CD14-positive monocyte (primary cell): Measurements from ENCODE around the gene ASMTL. TPM values are rescaled to one million over a fixed set of nuclear protein-coding genes. Genes with fewer than 3 reads are reported as not detected.

Experiments
- DNase-seq, 3 donors: peaks; one replicate each; pipeline ENCODE4 v3.0.0-alpha.2; 2011 to 2022
- H2AFZ ChIP-seq: 2 replicates; pipeline ENCODE4 v1.6.0; 2012; ENCODE audit warnings: mild to moderate bottlenecking, low read depth, low read length, inconsistent platforms; ENCODE audit not compliant: insufficient read depth, poor library complexity, severe bottlenecking
- H3K27ac ChIP-seq, 2 donors: 1 replicate in 1 of 2; 2 replicates in 1 of 2; pipeline ENCODE4 v1.5.1; 2012 to 2013; ENCODE audit warnings: low read length in 2 of 2, control low read depth in 1 of 2, inconsistent platforms in 1 of 2, low read depth in 1 of 2, mild to moderate bottlenecking in 1 of 2
- H3K27me3 ChIP-seq, 2 donors: one replicate each; pipeline versions ENCODE4 v1.6.0 to v1.6.1; 2011 to 2013; ENCODE audit warnings: low read length in 2 of 2; ENCODE audit not compliant: control insufficient read depth in 2 of 2, insufficient read depth in 2 of 2
- H3K36me3 ChIP-seq, 2 donors: replicated peaks in 1 of 2; 1 replicate in 1 of 2; 2 replicates in 1 of 2; pipeline versions ENCODE4 v1.5.1 to v1.6.1; 2012 to 2013; ENCODE audit warnings: low read length in 2 of 2, control low read depth in 1 of 2, inconsistent platforms in 1 of 2, mild to moderate bottlenecking in 1 of 2; ENCODE audit not compliant: insufficient read depth in 2 of 2, control insufficient read depth in 1 of 2
- H3K4me1 ChIP-seq, 2 donors: 1 replicate in 1 of 2; 2 replicates in 1 of 2; pipeline versions ENCODE4 v1.5.1 to v1.6.1; 2012 to 2013; ENCODE audit warnings: low read length in 2 of 2, control low read depth in 1 of 2, inconsistent platforms in 1 of 2, mild to moderate bottlenecking in 1 of 2, moderate library complexity in 1 of 2; ENCODE audit not compliant: insufficient read depth in 2 of 2, control insufficient read depth in 1 of 2
- H3K4me2 ChIP-seq: replicated peaks from 2 replicates; pipeline ENCODE3; 2012; ENCODE audit warnings: low read length, moderate library complexity, mild to moderate bottlenecking; ENCODE audit not compliant: poor library complexity, severe bottlenecking; ENCODE audit errors: extremely low read depth
- H3K4me3 ChIP-seq, 3 experiments: fragments of 200-600 bp in 1 of 3; sonication (generic) in 1 of 3; replicated peaks in 1 of 3; 1 replicate in 2 of 3; 2 replicates in 1 of 3; pipeline ENCODE4 v1.5.1; 2011 to 2013; ENCODE audit warnings: low read length in 3 of 3, mild to moderate bottlenecking in 3 of 3, control low read depth in 2 of 3, low read depth in 2 of 3, inconsistent platforms in 1 of 3, moderate library complexity in 1 of 3
- H3K79me2 ChIP-seq: 2 replicates; pipeline ENCODE4 v1.6.0; 2012; ENCODE audit warnings: mild to moderate bottlenecking, control low read depth, inconsistent platforms, low read length, moderate library complexity; ENCODE audit not compliant: insufficient read depth
- H3K9ac ChIP-seq: 2 replicates; pipeline ENCODE4 v1.6.0; 2017; ENCODE audit warnings: low read length, mild to moderate bottlenecking; ENCODE audit not compliant: insufficient read depth, poor library complexity, severe bottlenecking
- H3K9me3 ChIP-seq, 2 donors: replicated peaks in 1 of 2; 1 replicate in 1 of 2; 2 replicates in 1 of 2; pipeline versions ENCODE4 v1.5.1 to v1.6.1; 2012 to 2013; ENCODE audit warnings: low read length in 2 of 2, control low read depth in 1 of 2; ENCODE audit not compliant: control insufficient read depth in 1 of 2, insufficient read depth in 1 of 2
- H4K20me1 ChIP-seq: 2 replicates; pipeline ENCODE4 v1.6.0; 2012; ENCODE audit warnings: mild to moderate bottlenecking, low read length, control low read depth, moderate library complexity; ENCODE audit not compliant: insufficient read depth
- H3K27ac Mint-ChIP-seq, 7 donors: one replicate each; pipeline ENCODE4 v1.8.0; 2020; ENCODE audit warnings: mild to moderate bottlenecking in 7 of 7, mixed read lengths in 7 of 7, moderate library complexity in 6 of 7, inconsistent platforms in 2 of 7
- H3K27me3 Mint-ChIP-seq, 3 donors: one replicate each; pipeline ENCODE4 v1.8.0; 2021 to 2022; ENCODE audit warnings: low read depth in 3 of 3, mild to moderate bottlenecking in 3 of 3, mixed read lengths in 3 of 3, moderate library complexity in 3 of 3, inconsistent platforms in 1 of 3
- H3K36me3 Mint-ChIP-seq, 2 donors: one replicate each; pipeline ENCODE4 v1.8.0; 2020; ENCODE audit warnings: mixed read lengths in 2 of 2, inconsistent platforms in 1 of 2, mild to moderate bottlenecking in 1 of 2
- H3K4me1 Mint-ChIP-seq: one replicate; pipeline ENCODE4 v1.8.0; 2020; ENCODE audit warnings: mild to moderate bottlenecking, mixed read lengths
- H3K4me3 Mint-ChIP-seq, 2 donors: one replicate each; pipeline ENCODE4 v1.8.0; 2020; ENCODE audit warnings: mild to moderate bottlenecking in 2 of 2, mixed read lengths in 2 of 2, moderate library complexity in 1 of 2
- H3K9me3 Mint-ChIP-seq, 7 donors: one replicate each; pipeline ENCODE4 v1.8.0; 2020 to 2022; ENCODE audit warnings: mixed read lengths in 7 of 7, mild to moderate bottlenecking in 6 of 7, moderate library complexity in 6 of 7, inconsistent platforms in 2 of 7
- WGBS: methylation state at CpG from one replicate; pipeline ENCODE4 v1.1.5; 2013; ENCODE audit warnings: missing lambda C conversion rate; ENCODE audit not compliant: insufficient coverage; 5-methylcytosine and 5-hydroxymethylcytosine counted together
- intact Hi-C, 2 donors: fragments of 100-400 bp; cut with micrococcal nuclease; formaldehyde crosslinking; loops; one replicate each; pipeline versions ENCODE4 v1.15.0 to v1.15.1; 2023
- polyA plus RNA-seq, 3 donors: library from polyadenylated mRNA; depleted of rRNA in 1 of 3; unstranded in 2 of 3; stranded (reverse) in 1 of 3; fragments of 300-500 nt in 2 of 3; fragments of >200 nt in 1 of 3; fragmentation: Illumina TruSeq in 2 of 3; gene quantifications; 1 replicate in 2 of 3; 2 replicates in 1 of 3; pipeline ENCODE4 v1.2.3, GENCODE V29; 2012 to 2021
- TF ChIP-seq, protein P1 (sequence below): fragments of 200-600 bp; IDR thresholded peaks from one replicate; pipeline ENCODE4 v1.8.0; 2022; ENCODE audit warnings: antibody characterized with exemption, mild to moderate bottlenecking

ASMTL gene
- polyA plus RNA-seq, 3 donors: 19.0 to 31.5 (median 31.0) TPM

- Histone ChIP-seq H3K9ac (no peak overlapping the region), H3K79me2 (no peaks in the 10 kb centered on the region), H3K4me2 (no peak overlapping the region), H3K36me3 (peaks cover 10 to 19% of the 10 kb centered on the region in 2 donors), H3K4me1 (no peaks in the 10 kb centered on the region), H3K27me3 (no peaks in the 10 kb centered on the region), H3K27ac (no peak overlapping the region), H3K4me3 (no peak overlapping the region), H4K20me1 (no peaks in the 10 kb centered on the region), H3K9me3 (peaks cover 8 to 9% of the 10 kb centered on the region in 2 donors), H2AFZ (no peak overlapping the region)
- WGBS: 95% methylated on average over 2 of the region's 2 CpGs
- peaks cover 3 to 16% (median 13%) of the 10 kb centered on the region in 7 donors for H3K9me3 Mint-ChIP-seq
- H3K27ac Mint-ChIP-seq: peak overlapping the region in 2 of 7 donors; percentile 11 to 45
- H3K4me3 Mint-ChIP-seq: no peak overlapping the region
- TF ChIP-seq, protein P1, sequence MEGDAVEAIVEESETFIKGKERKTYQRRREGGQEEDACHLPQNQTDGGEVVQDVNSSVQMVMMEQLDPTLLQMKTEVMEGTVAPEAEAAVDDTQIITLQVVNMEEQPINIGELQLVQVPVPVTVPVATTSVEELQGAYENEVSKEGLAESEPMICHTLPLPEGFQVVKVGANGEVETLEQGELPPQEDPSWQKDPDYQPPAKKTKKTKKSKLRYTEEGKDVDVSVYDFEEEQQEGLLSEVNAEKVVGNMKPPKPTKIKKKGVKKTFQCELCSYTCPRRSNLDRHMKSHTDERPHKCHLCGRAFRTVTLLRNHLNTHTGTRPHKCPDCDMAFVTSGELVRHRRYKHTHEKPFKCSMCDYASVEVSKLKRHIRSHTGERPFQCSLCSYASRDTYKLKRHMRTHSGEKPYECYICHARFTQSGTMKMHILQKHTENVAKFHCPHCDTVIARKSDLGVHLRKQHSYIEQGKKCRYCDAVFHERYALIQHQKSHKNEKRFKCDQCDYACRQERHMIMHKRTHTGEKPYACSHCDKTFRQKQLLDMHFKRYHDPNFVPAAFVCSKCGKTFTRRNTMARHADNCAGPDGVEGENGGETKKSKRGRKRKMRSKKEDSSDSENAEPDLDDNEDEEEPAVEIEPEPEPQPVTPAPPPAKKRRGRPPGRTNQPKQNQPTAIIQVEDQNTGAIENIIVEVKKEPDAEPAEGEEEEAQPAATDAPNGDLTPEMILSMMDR: peak; percentile 18
- peaks cover 3 to 7% (median 5%) of the 10 kb centered on the region in 3 donors for H3K27me3 Mint-ChIP-seq
- no peak for DNase-seq
- intact Hi-C loops: no loop called here
- H3K4me1 Mint-ChIP-seq: no peaks in the 10 kb centered on the region
- H3K36me3 Mint-ChIP-seq: peaks cover 36 to 56% of the 10 kb centered on the region in 2 donors
Measured at GRCh38 chrX:1361910-1362309, 90.8 kb downstream of the ASMTL start.

GRCh38 chrX:1361275-1361674 is 91.4 kb downstream of the ASMTL start:
- Histone ChIP-seq H3K27me3 (no peaks in the 10 kb centered on the region), H3K4me3 (no peak overlapping the region), H3K79me2 (no peaks in the 10 kb centered on the region), H3K4me2 (no peak overlapping the region), H3K4me1 (no peaks in the 10 kb centered on the region), H3K27ac (no peak overlapping the region), H3K9me3 (peaks cover 8 to 9% of the 10 kb centered on the region in 2 donors), H3K36me3 (peaks cover 10 to 19% of the 10 kb centered on the region in 2 donors), H4K20me1 (no peaks in the 10 kb centered on the region), H3K9ac (no peak overlapping the region), H2AFZ (no peak overlapping the region)
- peaks cover 36 to 56% of the 10 kb centered on the region in 2 donors for H3K36me3 Mint-ChIP-seq
- TF ChIP-seq, protein P1: no peak
- H3K27ac Mint-ChIP-seq: peak overlapping the region in 5 of 7 donors; percentile 12 to 62 (median 30)
- no peaks in the 10 kb centered on the region for H3K4me1 Mint-ChIP-seq
- DNase-seq: no peak
- no peak overlapping the region for H3K4me3 Mint-ChIP-seq
- intact Hi-C loops: no loop called here
- peaks cover 3 to 16% (median 13%) of the 10 kb centered on the region in 7 donors for H3K9me3 Mint-ChIP-seq
- 92% methylated on average over 2 of the region's 12 CpGs for WGBS
- H3K27me3 Mint-ChIP-seq: peaks cover 3 to 7% (median 5%) of the 10 kb centered on the region in 3 donors
